Chondrocyte (in vitro differentiated cells): ENCODE results near the gene SCUBE1. TPM values are rescaled to one million over a fixed set of nuclear protein-coding genes. Genes with fewer than 3 reads are reported as not detected.
A peak's percentile ranks its signal among the peaks of the same experiment; 100 is the strongest.

Experiments used
- DNase-seq: peaks from one replicate; pipeline ENCODE4 v3.0.0; 2021; ENCODE audit warnings: mixed read lengths, low spot score
- H3K27ac Mint-ChIP-seq: one replicate; pipeline ENCODE4 v1.8.0; 2021; ENCODE audit warnings: mild to moderate bottlenecking, moderate library complexity, mixed read lengths; ENCODE audit not compliant: unreplicated experiment
- H3K27me3 Mint-ChIP-seq: 2 replicates; pipeline ENCODE4 v1.8.0; 2021; ENCODE audit warnings: low read depth, mixed read lengths
- H3K36me3 Mint-ChIP-seq: 2 replicates; pipeline ENCODE4 v1.8.0; 2021; ENCODE audit warnings: low read depth, mixed read lengths
- H3K4me1 Mint-ChIP-seq: 2 replicates; pipeline ENCODE4 v1.8.0; 2021; ENCODE audit warnings: low read depth, mild to moderate bottlenecking, mixed read lengths
- H3K4me3 Mint-ChIP-seq: one replicate; pipeline ENCODE4 v1.8.0; 2021; ENCODE audit warnings: mild to moderate bottlenecking, moderate library complexity, mixed read lengths; ENCODE audit not compliant: unreplicated experiment
- H3K9me3 Mint-ChIP-seq: 2 replicates; pipeline ENCODE4 v1.8.0; 2021; ENCODE audit warnings: low read depth, mixed read lengths
- total RNA-seq: library from RNA; stranded (reverse); gene quantifications from 3 replicates; pipeline ENCODE4 v1.2.1, GENCODE V29; 2021
- TF ChIP-seq, protein P1 (sequence below): fragments of 200-600 bp; sonication (generic); IDR thresholded peaks from 2 replicates; pipeline ENCODE4 v1.5.0; 2021; ENCODE audit warnings: antibody characterized with exemption, mild to moderate bottlenecking, moderate library complexity

SCUBE1 gene
- total RNA-seq, 1 donor from 2014 or later = 3.2 TPM

DNA sequence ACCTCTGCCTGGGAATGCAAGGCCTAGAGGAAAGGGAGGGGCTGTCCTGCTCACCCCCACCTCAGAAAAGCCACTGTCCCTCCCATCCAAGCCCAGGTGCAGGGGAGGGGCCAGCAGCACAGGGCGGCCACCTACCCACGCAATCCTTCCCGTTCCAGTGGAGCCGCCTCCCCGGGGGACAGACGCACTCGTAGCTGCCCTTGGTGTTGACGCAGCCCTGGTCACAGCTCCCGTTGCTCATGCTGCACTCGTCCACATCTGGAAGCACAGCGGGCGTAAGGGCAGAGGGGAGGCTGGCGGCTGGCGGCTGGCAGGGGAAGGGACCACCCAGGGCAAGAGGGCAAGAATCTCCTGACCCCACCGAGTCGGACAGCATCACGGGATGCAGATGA is 115.9 kb downstream of the SCUBE1 start:
- H3K36me3 Mint-ChIP-seq = peaks cover 2% of the 10 kb centered on the region

DNA sequence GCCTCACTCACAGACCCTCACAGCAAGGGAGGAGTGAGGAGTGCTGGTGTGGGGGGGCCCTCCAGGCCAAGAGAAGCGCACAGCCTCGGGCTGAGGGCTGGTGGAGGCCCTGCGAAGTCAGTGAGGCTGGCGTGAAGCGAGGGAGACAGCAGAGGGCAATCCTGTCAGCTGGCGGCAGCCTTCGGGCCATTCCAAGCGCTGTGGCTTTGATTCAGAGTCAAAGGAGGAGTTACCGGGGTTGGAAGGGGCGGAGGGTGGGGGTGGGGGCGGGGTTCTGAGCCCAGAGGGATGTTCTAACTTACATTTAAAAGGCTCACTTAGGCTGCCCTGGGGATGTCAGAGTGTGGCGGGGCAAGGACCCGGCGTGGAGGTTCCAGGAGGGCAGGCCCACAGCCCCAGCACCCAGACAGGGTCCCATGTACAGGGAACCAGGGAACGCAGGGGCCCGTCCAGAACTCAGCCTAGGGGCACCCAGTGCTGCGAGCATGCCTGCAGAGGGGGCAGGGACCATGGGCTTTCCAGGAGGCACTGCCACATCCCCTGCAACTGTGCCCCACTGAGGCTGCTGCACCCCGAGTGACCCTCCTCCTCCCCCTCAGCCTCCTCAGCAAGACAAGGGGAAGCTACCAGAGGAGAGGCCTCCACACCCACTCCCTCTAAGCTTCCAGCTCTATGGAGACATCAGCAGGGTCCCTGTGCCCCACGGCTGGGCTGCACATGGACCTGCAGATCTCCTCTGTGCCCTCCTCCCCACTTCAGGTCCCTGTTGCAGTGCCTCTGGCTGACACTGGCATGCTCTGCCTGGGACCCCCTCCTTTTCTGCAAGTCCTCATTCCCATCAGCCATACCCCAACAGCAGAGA is 116.6 kb downstream of the SCUBE1 start:
- DNase-seq = no peak
- no peaks in the 10 kb centered on the region for H3K9me3 Mint-ChIP-seq
- H3K27me3 Mint-ChIP-seq = peaks cover 23% of the 10 kb centered on the region
- TF ChIP-seq, protein P1, sequence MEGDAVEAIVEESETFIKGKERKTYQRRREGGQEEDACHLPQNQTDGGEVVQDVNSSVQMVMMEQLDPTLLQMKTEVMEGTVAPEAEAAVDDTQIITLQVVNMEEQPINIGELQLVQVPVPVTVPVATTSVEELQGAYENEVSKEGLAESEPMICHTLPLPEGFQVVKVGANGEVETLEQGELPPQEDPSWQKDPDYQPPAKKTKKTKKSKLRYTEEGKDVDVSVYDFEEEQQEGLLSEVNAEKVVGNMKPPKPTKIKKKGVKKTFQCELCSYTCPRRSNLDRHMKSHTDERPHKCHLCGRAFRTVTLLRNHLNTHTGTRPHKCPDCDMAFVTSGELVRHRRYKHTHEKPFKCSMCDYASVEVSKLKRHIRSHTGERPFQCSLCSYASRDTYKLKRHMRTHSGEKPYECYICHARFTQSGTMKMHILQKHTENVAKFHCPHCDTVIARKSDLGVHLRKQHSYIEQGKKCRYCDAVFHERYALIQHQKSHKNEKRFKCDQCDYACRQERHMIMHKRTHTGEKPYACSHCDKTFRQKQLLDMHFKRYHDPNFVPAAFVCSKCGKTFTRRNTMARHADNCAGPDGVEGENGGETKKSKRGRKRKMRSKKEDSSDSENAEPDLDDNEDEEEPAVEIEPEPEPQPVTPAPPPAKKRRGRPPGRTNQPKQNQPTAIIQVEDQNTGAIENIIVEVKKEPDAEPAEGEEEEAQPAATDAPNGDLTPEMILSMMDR = peak; percentile 34
- peaks cover 7% of the 10 kb centered on the region for H3K4me1 Mint-ChIP-seq
- peaks cover 2% of the 10 kb centered on the region for H3K36me3 Mint-ChIP-seq
- H3K4me3 Mint-ChIP-seq = no peak overlapping the region
- H3K27ac Mint-ChIP-seq = no peak overlapping the region

More for the DNA sequence above, 115.9 kb downstream of the SCUBE1 start:
- H3K4me1 Mint-ChIP-seq = peaks cover 7% of the 10 kb centered on the region
- no peak overlapping the region for H3K27ac Mint-ChIP-seq
- no peak overlapping the region for H3K4me3 Mint-ChIP-seq
- H3K27me3 Mint-ChIP-seq = peaks cover 23% of the 10 kb centered on the region
- H3K9me3 Mint-ChIP-seq = no peaks in the 10 kb centered on the region
- DNase-seq = no peak
- TF ChIP-seq, protein P1 = no peak

DNA sequence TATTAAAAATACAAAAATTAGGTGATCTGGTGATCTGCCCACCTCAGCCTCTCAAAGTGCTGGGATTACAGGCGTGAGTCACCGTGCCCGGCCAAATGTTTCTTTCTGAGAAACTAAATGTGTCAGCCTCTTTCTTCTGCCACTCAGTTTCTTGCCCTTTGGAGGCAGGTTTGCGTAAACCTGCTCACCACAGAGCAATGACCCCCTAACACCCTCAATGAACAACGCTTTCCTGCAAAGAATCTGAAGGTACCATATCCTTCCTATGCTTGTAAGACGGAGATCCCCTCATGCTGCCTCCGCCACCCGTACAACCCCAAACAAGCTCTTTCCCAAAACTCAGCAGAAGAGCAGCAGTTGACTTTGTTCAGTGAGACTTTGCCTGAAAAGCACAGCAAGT is 117.6 kb downstream of the SCUBE1 start:
- H3K4me3 Mint-ChIP-seq = no peak overlapping the region
- H3K27ac Mint-ChIP-seq = no peak overlapping the region
- peaks cover 7% of the 10 kb centered on the region for H3K4me1 Mint-ChIP-seq
- TF ChIP-seq, protein P1 = no peak
- peaks cover 2% of the 10 kb centered on the region for H3K36me3 Mint-ChIP-seq
- H3K9me3 Mint-ChIP-seq = no peaks in the 10 kb centered on the region
- DNase-seq = no peak
- peaks cover 19% of the 10 kb centered on the region for H3K27me3 Mint-ChIP-seq

DNA sequence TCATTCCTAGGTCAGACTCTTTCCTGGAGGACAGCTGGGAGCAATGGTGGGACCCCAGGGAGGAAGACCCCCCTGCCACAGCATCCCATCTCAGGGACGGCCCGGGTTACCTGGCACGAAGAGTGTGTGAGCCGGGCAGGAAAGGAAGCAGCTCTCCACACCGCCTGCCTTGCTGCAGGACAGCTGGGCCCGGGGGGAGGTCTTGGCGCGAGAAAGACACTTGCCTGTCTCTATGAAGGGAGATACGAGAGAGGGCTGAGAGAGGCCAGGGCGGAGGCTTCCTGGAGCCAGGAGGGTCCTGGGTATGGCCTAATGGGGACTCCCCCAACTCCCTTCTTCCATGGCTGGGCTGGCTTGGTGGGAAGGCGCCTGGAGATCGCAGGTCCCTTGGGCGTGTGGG is 120.2 kb downstream of the SCUBE1 start:
- no peak for DNase-seq
- Mint-ChIP-seq H3K27ac (no peak overlapping the region), H3K4me1 (peaks cover 7% of the 10 kb centered on the region), H3K4me3 (no peak overlapping the region), H3K36me3 (no peaks in the 10 kb centered on the region), H3K27me3 (peaks cover 12% of the 10 kb centered on the region), H3K9me3 (no peaks in the 10 kb centered on the region)
- TF ChIP-seq, protein P1 = no peak

DNA sequence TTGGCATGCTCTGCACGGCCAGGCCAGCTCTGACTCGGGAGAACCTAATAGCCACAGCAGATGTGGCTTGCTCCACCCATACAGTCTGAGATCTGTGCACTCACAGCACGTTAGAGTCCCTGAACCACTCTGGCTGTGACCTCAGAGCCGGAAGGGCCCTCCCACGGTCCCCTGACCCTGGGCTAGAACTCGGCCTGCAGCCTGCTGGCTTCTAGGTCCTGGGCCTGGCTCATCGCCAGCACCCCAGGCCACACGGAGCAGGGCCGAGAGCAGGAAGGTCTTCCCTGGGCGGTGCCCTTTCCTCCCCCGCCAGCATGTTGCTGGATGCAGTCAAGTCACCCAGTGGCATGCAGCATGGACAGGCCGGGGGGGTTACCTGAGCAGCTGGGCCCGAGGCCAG is 120.9 kb downstream of the SCUBE1 start:
- H3K4me3 Mint-ChIP-seq = no peak overlapping the region
- TF ChIP-seq, protein P1 = no peak
- H3K27me3 Mint-ChIP-seq = peaks cover 11% of the 10 kb centered on the region
- H3K27ac Mint-ChIP-seq = no peak overlapping the region
- DNase-seq = no peak
- peaks cover 7% of the 10 kb centered on the region for H3K4me1 Mint-ChIP-seq
- no peaks in the 10 kb centered on the region for H3K36me3 Mint-ChIP-seq
- no peaks in the 10 kb centered on the region for H3K9me3 Mint-ChIP-seq
